ENCODE results near the gene SSTR3.

GRCh38 chr22:37192204-37192603, 20.1 kb downstream of the SSTR3 start:
- TF ChIP-seq, protein P1, sequence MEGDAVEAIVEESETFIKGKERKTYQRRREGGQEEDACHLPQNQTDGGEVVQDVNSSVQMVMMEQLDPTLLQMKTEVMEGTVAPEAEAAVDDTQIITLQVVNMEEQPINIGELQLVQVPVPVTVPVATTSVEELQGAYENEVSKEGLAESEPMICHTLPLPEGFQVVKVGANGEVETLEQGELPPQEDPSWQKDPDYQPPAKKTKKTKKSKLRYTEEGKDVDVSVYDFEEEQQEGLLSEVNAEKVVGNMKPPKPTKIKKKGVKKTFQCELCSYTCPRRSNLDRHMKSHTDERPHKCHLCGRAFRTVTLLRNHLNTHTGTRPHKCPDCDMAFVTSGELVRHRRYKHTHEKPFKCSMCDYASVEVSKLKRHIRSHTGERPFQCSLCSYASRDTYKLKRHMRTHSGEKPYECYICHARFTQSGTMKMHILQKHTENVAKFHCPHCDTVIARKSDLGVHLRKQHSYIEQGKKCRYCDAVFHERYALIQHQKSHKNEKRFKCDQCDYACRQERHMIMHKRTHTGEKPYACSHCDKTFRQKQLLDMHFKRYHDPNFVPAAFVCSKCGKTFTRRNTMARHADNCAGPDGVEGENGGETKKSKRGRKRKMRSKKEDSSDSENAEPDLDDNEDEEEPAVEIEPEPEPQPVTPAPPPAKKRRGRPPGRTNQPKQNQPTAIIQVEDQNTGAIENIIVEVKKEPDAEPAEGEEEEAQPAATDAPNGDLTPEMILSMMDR (IDR thresholded peaks at IDR 0.05): no peak
- no peak for TF ChIP-seq EZH2 (IDR thresholded peaks at IDR 0.05; ENCODE audit: borderline replicate concordance, insufficient read depth, low read depth, low read length, poor library complexity, severe bottlenecking)

All from B cell (primary cell).